WTC11 (cell line): ENCODE measurements around the gene ANKRD33B. TPM values are rescaled to one million over a fixed set of nuclear protein-coding genes. Genes with fewer than 3 reads are reported as not detected.

Experiments
- ATAC-seq: fragments of 200-7000 bp; cut with Tn5 transposase; 2 replicates; pipeline ENCODE4 v1.10.0; 2021; ENCODE audit warnings: mild to moderate bottlenecking, moderate library complexity
- CTCF ChIA-PET: fragments of 300-600 bp; sonication (Branson Sonifier 250); formaldehyde crosslinking; loops from one replicate; lab custom pipeline; 2021; ENCODE audit warnings: antibody characterized with exemption; lab: Charles Lee
- POLR2A ChIA-PET: fragments of 350-600 bp; sonication (Branson Sonifier 250); formaldehyde crosslinking; loops from one replicate; lab custom pipeline; 2021; ENCODE audit warnings: antibody characterized with exemption; lab: Charles Lee
- DNase-seq: peaks from one replicate; pipeline ENCODE4 v3.0.0; 2021; ENCODE audit warnings: low spot score
- H3K27ac Mint-ChIP-seq: 2 replicates; pipeline ENCODE4 v1.8.0; 2021; ENCODE audit warnings: mixed read lengths
- H3K27me3 Mint-ChIP-seq: 2 replicates; pipeline ENCODE4 v1.8.0; 2021; ENCODE audit warnings: low read depth, mild to moderate bottlenecking, moderate library complexity, mixed read lengths
- H3K36me3 Mint-ChIP-seq: 2 replicates; pipeline ENCODE4 v1.8.0; 2021; ENCODE audit warnings: mixed read lengths
- H3K4me1 Mint-ChIP-seq: 2 replicates; pipeline ENCODE4 v1.8.0; 2022; ENCODE audit warnings: mixed read lengths
- H3K4me3 Mint-ChIP-seq: 2 replicates; pipeline ENCODE4 v1.8.0; 2021; ENCODE audit warnings: mild to moderate bottlenecking, moderate library complexity, mixed read lengths
- H3K9me3 Mint-ChIP-seq: 2 replicates; pipeline ENCODE4 v1.8.0; 2021; ENCODE audit warnings: mixed read lengths
- ATF3 ChIP-seq: sonication (generic); formaldehyde crosslinking; conservative IDR thresholded peaks from 2 replicates; pipeline ENCODE4 v1.8.1; 2022; ENCODE audit warnings: mild to moderate bottlenecking, missing genetic modification reagents
- CREM ChIP-seq: sonication (generic); formaldehyde crosslinking; IDR thresholded peaks from 2 replicates; pipeline ENCODE4 v1.8.1; 2022; ENCODE audit warnings: mild to moderate bottlenecking, missing genetic modification reagents, moderate library complexity
- FOXJ3 ChIP-seq: sonication (generic); formaldehyde crosslinking; IDR thresholded peaks from 2 replicates; pipeline ENCODE4 v1.9.0; 2021; ENCODE audit warnings: missing genetic modification reagents, mild to moderate bottlenecking, borderline replicate concordance
- IRF2 ChIP-seq: sonication (generic); formaldehyde crosslinking; IDR thresholded peaks from 2 replicates; pipeline ENCODE4 v1.8.0; 2022; ENCODE audit warnings: low read depth, missing genetic modification reagents, borderline replicate concordance
- NFE2L1 ChIP-seq: sonication (generic); formaldehyde crosslinking; IDR thresholded peaks from 2 replicates; pipeline ENCODE4 v1.8.1; 2023; ENCODE audit warnings: missing genetic modification reagents
- PRDM15 ChIP-seq: sonication (generic); formaldehyde crosslinking; IDR thresholded peaks from 2 replicates; pipeline ENCODE4 v1.8.0; 2022; ENCODE audit warnings: missing genetic modification reagents
- PREB ChIP-seq: sonication (generic); formaldehyde crosslinking; IDR thresholded peaks from 2 replicates; pipeline ENCODE4 v1.8.1; 2022; ENCODE audit warnings: mild to moderate bottlenecking, missing genetic modification reagents, moderate library complexity, borderline replicate concordance
- PRRX2 ChIP-seq: fragments of 250-450 bp; sonication (Bioruptor Pico); IDR thresholded peaks from 2 replicates; pipeline ENCODE4 v1.8.0; 2021; ENCODE audit warnings: mild to moderate bottlenecking
- STAT6 ChIP-seq: sonication (generic); formaldehyde crosslinking; conservative IDR thresholded peaks from 2 replicates; pipeline ENCODE4 v1.8.1; 2023; ENCODE audit warnings: mild to moderate bottlenecking, low read depth, missing genetic modification reagents, moderate library complexity
- TEAD1 ChIP-seq: sonication (generic); formaldehyde crosslinking; IDR thresholded peaks from 2 replicates; pipeline ENCODE4 v1.8.0; 2022; ENCODE audit warnings: mild to moderate bottlenecking, missing genetic modification reagents
- ZMAT4 ChIP-seq: fragments of 250-450 bp; sonication (Bioruptor Pico); IDR thresholded peaks from 2 replicates; pipeline ENCODE4 v1.9.0; 2021; ENCODE audit warnings: mild to moderate bottlenecking
- ZNF416 ChIP-seq: fragments of 250-450 bp; sonication (Bioruptor Pico); IDR thresholded peaks from 2 replicates; pipeline ENCODE4 v1.9.0; 2021; ENCODE audit warnings: mild to moderate bottlenecking, inconsistent platforms
- ZNF425 ChIP-seq: fragments of 250-450 bp; sonication (Bioruptor Pico); conservative IDR thresholded peaks from 2 replicates; pipeline ENCODE4 v1.9.0; 2021; ENCODE audit warnings: mild to moderate bottlenecking
- total RNA-seq: library from RNA; stranded (reverse); gene quantifications from 3 replicates; pipeline ENCODE4 v1.2.3, GENCODE V29; 2021

The ANKRD33B gene
- total RNA-seq, 1 experiment from 2014 or later = 9.2 TPM

- TF ChIP-seq STAT6 (CRISPR knock-in tag) (no peak), IRF2 (no peak), ZNF416 (no peak), PREB (CRISPR knock-in tag) (no peak), ZMAT4 (CRISPR knock-in tag) (no peak)
These were observed 88.7 kb downstream of the ANKRD33B start (continued) for GRCh38 chr5:10652606-10653005.

- Mint-ChIP-seq H3K36me3 (no peaks in the 10 kb centered on the region), H3K9me3 (no peaks in the 10 kb centered on the region), H3K4me3 (no peak overlapping the region), H3K27me3 (no peaks in the 10 kb centered on the region), H3K4me1 (peaks cover 12% of the 10 kb centered on the region), H3K27ac (no peak overlapping the region)
- ChIA-PET POLR2A (no interaction called here), CTCF (interaction anchor here (0.8 to 1.8 kb wide), 3 partner anchors 25 to 42 kb away, joined by 3 to 11 read pairs (median 9); no protein-coding TSS in a partner anchor)
- ATAC-seq = no peak
- no peak for DNase-seq
- TF ChIP-seq TEAD1 (no peak), NFE2L1 (CRISPR knock-in tag) (no peak), ZNF425 (CRISPR knock-in tag) (no peak), ATF3 (CRISPR knock-in tag) (no peak), PRRX2 (CRISPR knock-in tag) (no peak), IRF2 (no peak), FOXJ3 (no peak), PRDM15 (CRISPR knock-in tag) (no peak), CREM (CRISPR knock-in tag) (no peak)
These were observed 89.2 kb downstream of the ANKRD33B start for GRCh38 chr5:10653043-10653442.
